H4 (cell line): ENCODE results near the gene MS4A14. TPM values are rescaled to one million over a fixed set of nuclear protein-coding genes. Genes with fewer than 3 reads are reported as not detected.

Experiments
- total RNA-seq: library from RNA; depleted of rRNA; stranded (reverse); fragments of >200 nt; shearing (Covaris generic); gene quantifications from 2 replicates; pipeline ENCODE4 v1.2.3, GENCODE V29; 2014; rRNA removed

The MS4A14 gene
- total RNA-seq, 1 experiment from 2014 or later, result not detected

Other genes starting within 250 kb of the MS4A14 start
- gene MS4A6A, start 213.4 kb upstream of the MS4A14 start, total RNA-seq, result not detected in 2 replicates
- not detected in 2 replicates for gene MS4A4E, start 153.3 kb upstream of the MS4A14 start, total RNA-seq
- gene MS4A4A, start 115.8 kb upstream of the MS4A14 start, total RNA-seq, result 0.06 and 0.55 TPM in 2 replicates
- gene MS4A6E, start 69.2 kb upstream of the MS4A14 start, total RNA-seq, result not detected in 2 replicates
- gene MS4A7, start 17.9 kb upstream of the MS4A14 start, total RNA-seq, result not detected in 2 replicates
- not detected in 2 replicates for gene MS4A5, start 33.1 kb downstream of the MS4A14 start, total RNA-seq
- gene MS4A1, start 59.4 kb downstream of the MS4A14 start, total RNA-seq, result not detected in 2 replicates
- gene MS4A12, start 96.3 kb downstream of the MS4A14 start, total RNA-seq, result not detected in 2 replicates
- gene MS4A13, start 118.9 kb downstream of the MS4A14 start, total RNA-seq, result not detected in 2 replicates